Non-pigmented ciliary epithelial cell (primary cell): ENCODE data around the gene MRPL52.
"Not testable (repeated sequence)": the region's sequence is repeated elsewhere in the genome, so short reads cannot be mapped to it uniquely, and the experiment has no call there.

Experiments used
- DNase-seq: peaks from one replicate; pipeline ENCODE4 v3.0.0-alpha.2; 2010; ENCODE audit warnings: low read depth

The MRPL52 gene

GRCh38 chr14:22829661-22830442 is at the start of gene MRPL52:
MRPL52 (plus strand) TSS chr14:22829887; CDS start chr14:22829913, 26 bp downstream.
- no peak for DNase-seq

GRCh38 chr14:22780105-22780679 is 49.5 kb upstream of the MRPL52 start:
- no peak for DNase-seq

GRCh38 chr14:22780941-22781300 is 48.8 kb upstream of the MRPL52 start:
- no peak for DNase-seq

GRCh38 chr14:22781301-22781991 is 48.2 kb upstream of the MRPL52 start:
- no peak for DNase-seq

GRCh38 chr14:22786685-22787084 is 43.0 kb upstream of the MRPL52 start:
- DNase-seq: no peak

- no peak for DNase-seq
Observed at GRCh38 chr14:22791301-22791700, 38.4 kb upstream of the MRPL52 start.

GRCh38 chr14:22792158-22792557 is 37.5 kb upstream of the MRPL52 start:
- DNase-seq: no peak

- not testable (repeated sequence) for DNase-seq
Observed at GRCh38 chr14:22793550-22793949, 36.1 kb upstream of the MRPL52 start.

- no peak for DNase-seq
Observed at GRCh38 chr14:22793976-22794375, 35.7 kb upstream of the MRPL52 start.

- DNase-seq: no peak
Observed at GRCh38 chr14:22794551-22794951, 35.1 kb upstream of the MRPL52 start.

GRCh38 chr14:22796087-22796707 is 33.5 kb upstream of the MRPL52 start:
- no peak for DNase-seq

GRCh38 chr14:22797017-22797917 is 32.4 kb upstream of the MRPL52 start:
- DNase-seq: no peak

- DNase-seq: no peak
Observed at GRCh38 chr14:22798528-22798927, 31.2 kb upstream of the MRPL52 start.

GRCh38 chr14:22800346-22800745 is 29.3 kb upstream of the MRPL52 start:
- no peak for DNase-seq

- no peak for DNase-seq
Observed at GRCh38 chr14:22801716-22802115, 28.0 kb upstream of the MRPL52 start.

- DNase-seq: no peak
Observed at GRCh38 chr14:22802860-22803686, 26.6 kb upstream of the MRPL52 start.

GRCh38 chr14:22803687-22803974 is 26.1 kb upstream of the MRPL52 start:
- DNase-seq: no peak

GRCh38 chr14:22805235-22805634 is 24.5 kb upstream of the MRPL52 start:
- DNase-seq: not testable (repeated sequence)

GRCh38 chr14:22807432-22808087 is 22.1 kb upstream of the MRPL52 start:
- DNase-seq: no peak

- DNase-seq: no peak
Observed at GRCh38 chr14:22808388-22809209, 21.1 kb upstream of the MRPL52 start.
